Amniotic epithelial cell (primary cell): ENCODE measurements around the gene PI4KA.
"Not testable (repeated sequence)": the region's sequence is repeated elsewhere in the genome, so short reads cannot be mapped to it uniquely, and the experiment has no call there.

Experiments
- DNase-seq: peaks from one replicate; pipeline ENCODE4 v3.0.0-alpha.2; 2010; ENCODE audit warnings: low read depth

The PI4KA gene

GRCh38 chr22:20748731-20749428 lies 109.7 kb downstream of the PI4KA start:
- no peak for DNase-seq

- no peak for DNase-seq
These were observed 110.5 kb downstream of the PI4KA start for GRCh38 chr22:20748082-20748481.

GRCh38 chr22:20747223-20747622 lies 111.4 kb downstream of the PI4KA start:
- DNase-seq, result no peak

- DNase-seq, result no peak
These were observed 112.0 kb downstream of the PI4KA start for GRCh38 chr22:20746431-20747189.

- no peak for DNase-seq
These were observed 113.5 kb downstream of the PI4KA start for GRCh38 chr22:20745119-20745518.

GRCh38 chr22:20744456-20744855 lies 114.2 kb downstream of the PI4KA start:
- DNase-seq, result no peak

GRCh38 chr22:20742764-20743163 lies 115.8 kb downstream of the PI4KA start:
- DNase-seq, result no peak

GRCh38 chr22:20741634-20742581 lies 116.7 kb downstream of the PI4KA start:
- peak; percentile 20 for DNase-seq

- no peak for DNase-seq
These were observed 117.5 kb downstream of the PI4KA start for GRCh38 chr22:20741008-20741633.

GRCh38 chr22:20740222-20740951 lies 118.2 kb downstream of the PI4KA start:
- no peak for DNase-seq

GRCh38 chr22:20738394-20739089 lies 120.1 kb downstream of the PI4KA start:
- DNase-seq, result no peak

- not testable (repeated sequence) for DNase-seq
These were observed 121.7 kb downstream of the PI4KA start for GRCh38 chr22:20736891-20737290.

- DNase-seq, result not testable (repeated sequence)
These were observed 123.1 kb downstream of the PI4KA start for GRCh38 chr22:20735356-20736162.

- not testable (repeated sequence) for DNase-seq
These were observed 126.2 kb downstream of the PI4KA start for GRCh38 chr22:20732431-20732830.

- DNase-seq, result no peak
These were observed 129.4 kb downstream of the PI4KA start for GRCh38 chr22:20729194-20729593.

- DNase-seq, result no peak
These were observed 130.0 kb downstream of the PI4KA start for GRCh38 chr22:20728523-20729190.

- no peak for DNase-seq
These were observed 131.2 kb downstream of the PI4KA start for GRCh38 chr22:20727118-20728015.

- DNase-seq, result no peak
These were observed 132.5 kb downstream of the PI4KA start for GRCh38 chr22:20725987-20726558.
